ENCODE results near the gene ARHGEF33. TPM values are rescaled to one million over a fixed set of nuclear protein-coding genes. Genes with fewer than 3 reads are reported as not detected.

Gene ARHGEF33
- total and polyA plus RNA-seq, 2 of the 8 experiments (the other 6 are each of a cell fraction or from before 2014, with no cell fraction given): 0.09 to 0.95 TPM

DNA sequence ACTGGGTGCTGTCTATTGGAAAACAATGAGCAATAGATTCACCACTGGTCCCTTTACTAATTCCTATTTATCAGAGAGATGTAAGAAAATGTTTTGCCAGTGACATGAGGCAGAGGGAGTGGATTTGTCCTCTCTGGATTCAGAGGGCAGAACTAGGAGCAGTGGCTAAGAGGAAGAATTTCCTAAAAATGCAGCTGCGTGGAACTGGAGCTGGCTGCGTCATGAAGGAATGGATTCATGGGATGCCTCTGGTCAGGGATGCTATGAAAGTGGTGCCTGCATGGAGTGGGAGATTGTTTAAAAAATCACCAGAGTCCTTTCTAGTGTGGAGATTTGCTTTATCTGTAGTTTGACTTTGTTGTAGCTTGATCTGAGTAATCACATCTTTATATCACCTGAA, 78.3 kb downstream of the ARHGEF33 start (continued):
- TF ChIP-seq, protein P1, sequence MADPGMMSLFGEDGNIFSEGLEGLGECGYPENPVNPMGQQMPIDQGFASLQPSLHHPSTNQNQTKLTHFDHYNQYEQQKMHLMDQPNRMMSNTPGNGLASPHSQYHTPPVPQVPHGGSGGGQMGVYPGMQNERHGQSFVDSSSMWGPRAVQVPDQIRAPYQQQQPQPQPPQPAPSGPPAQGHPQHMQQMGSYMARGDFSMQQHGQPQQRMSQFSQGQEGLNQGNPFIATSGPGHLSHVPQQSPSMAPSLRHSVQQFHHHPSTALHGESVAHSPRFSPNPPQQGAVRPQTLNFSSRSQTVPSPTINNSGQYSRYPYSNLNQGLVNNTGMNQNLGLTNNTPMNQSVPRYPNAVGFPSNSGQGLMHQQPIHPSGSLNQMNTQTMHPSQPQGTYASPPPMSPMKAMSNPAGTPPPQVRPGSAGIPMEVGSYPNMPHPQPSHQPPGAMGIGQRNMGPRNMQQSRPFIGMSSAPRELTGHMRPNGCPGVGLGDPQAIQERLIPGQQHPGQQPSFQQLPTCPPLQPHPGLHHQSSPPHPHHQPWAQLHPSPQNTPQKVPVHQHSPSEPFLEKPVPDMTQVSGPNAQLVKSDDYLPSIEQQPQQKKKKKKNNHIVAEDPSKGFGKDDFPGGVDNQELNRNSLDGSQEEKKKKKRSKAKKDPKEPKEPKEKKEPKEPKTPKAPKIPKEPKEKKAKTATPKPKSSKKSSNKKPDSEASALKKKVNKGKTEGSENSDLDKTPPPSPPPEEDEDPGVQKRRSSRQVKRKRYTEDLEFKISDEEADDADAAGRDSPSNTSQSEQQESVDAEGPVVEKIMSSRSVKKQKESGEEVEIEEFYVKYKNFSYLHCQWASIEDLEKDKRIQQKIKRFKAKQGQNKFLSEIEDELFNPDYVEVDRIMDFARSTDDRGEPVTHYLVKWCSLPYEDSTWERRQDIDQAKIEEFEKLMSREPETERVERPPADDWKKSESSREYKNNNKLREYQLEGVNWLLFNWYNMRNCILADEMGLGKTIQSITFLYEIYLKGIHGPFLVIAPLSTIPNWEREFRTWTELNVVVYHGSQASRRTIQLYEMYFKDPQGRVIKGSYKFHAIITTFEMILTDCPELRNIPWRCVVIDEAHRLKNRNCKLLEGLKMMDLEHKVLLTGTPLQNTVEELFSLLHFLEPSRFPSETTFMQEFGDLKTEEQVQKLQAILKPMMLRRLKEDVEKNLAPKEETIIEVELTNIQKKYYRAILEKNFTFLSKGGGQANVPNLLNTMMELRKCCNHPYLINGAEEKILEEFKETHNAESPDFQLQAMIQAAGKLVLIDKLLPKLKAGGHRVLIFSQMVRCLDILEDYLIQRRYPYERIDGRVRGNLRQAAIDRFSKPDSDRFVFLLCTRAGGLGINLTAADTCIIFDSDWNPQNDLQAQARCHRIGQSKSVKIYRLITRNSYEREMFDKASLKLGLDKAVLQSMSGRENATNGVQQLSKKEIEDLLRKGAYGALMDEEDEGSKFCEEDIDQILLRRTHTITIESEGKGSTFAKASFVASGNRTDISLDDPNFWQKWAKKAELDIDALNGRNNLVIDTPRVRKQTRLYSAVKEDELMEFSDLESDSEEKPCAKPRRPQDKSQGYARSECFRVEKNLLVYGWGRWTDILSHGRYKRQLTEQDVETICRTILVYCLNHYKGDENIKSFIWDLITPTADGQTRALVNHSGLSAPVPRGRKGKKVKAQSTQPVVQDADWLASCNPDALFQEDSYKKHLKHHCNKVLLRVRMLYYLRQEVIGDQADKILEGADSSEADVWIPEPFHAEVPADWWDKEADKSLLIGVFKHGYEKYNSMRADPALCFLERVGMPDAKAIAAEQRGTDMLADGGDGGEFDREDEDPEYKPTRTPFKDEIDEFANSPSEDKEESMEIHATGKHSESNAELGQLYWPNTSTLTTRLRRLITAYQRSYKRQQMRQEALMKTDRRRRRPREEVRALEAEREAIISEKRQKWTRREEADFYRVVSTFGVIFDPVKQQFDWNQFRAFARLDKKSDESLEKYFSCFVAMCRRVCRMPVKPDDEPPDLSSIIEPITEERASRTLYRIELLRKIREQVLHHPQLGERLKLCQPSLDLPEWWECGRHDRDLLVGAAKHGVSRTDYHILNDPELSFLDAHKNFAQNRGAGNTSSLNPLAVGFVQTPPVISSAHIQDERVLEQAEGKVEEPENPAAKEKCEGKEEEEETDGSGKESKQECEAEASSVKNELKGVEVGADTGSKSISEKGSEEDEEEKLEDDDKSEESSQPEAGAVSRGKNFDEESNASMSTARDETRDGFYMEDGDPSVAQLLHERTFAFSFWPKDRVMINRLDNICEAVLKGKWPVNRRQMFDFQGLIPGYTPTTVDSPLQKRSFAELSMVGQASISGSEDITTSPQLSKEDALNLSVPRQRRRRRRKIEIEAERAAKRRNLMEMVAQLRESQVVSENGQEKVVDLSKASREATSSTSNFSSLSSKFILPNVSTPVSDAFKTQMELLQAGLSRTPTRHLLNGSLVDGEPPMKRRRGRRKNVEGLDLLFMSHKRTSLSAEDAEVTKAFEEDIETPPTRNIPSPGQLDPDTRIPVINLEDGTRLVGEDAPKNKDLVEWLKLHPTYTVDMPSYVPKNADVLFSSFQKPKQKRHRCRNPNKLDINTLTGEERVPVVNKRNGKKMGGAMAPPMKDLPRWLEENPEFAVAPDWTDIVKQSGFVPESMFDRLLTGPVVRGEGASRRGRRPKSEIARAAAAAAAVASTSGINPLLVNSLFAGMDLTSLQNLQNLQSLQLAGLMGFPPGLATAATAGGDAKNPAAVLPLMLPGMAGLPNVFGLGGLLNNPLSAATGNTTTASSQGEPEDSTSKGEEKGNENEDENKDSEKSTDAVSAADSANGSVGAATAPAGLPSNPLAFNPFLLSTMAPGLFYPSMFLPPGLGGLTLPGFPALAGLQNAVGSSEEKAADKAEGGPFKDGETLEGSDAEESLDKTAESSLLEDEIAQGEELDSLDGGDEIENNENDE (IDR thresholded peaks at IDR 0.05; ENCODE audit: insufficient replicate concordance, low read length): no peak
- TF ChIP-seq POLR2AphosphoS5 (IDR thresholded peaks at IDR 0.05; ENCODE audit: low read depth, low read length) (no peak), RXRA (IDR thresholded peaks at IDR 0.05; ENCODE audit: insufficient read depth, low read depth, low read length) (no peak), USF2 (IDR thresholded peaks at IDR 0.05; ENCODE audit: low read length) (no peak)
